Measurements from ENCODE around the gene MEGF6. TPM values are rescaled to one million over a fixed set of nuclear protein-coding genes. Genes with fewer than 3 reads are reported as not detected.

Gene MEGF6
- total and polyA plus RNA-seq, 9 of the 15 experiments (the other 6 are each of a cell fraction or from before 2014, with no cell fraction given) = 0.03 to 1.7 (median 0.24) TPM; not detected in 3

GRCh38 chr1:3625151-3625907 is 14.0 kb upstream of the MEGF6 start (continued):
- TF ChIP-seq MAZ (CRISPR knock-in tag; conservative IDR thresholded peaks at IDR 0.05 in 1 of 2, IDR thresholded peaks at IDR 0.05 in 1 of 2) (peak; percentile 16 to 50; a peak in 2 of 4 replicates), RBM15 (IDR thresholded peaks at IDR 0.05; ENCODE audit: insufficient read depth, low read length) (no peak), POLR2G (IDR thresholded peaks at IDR 0.05; ENCODE audit: low read depth, low read length) (no peak; the same call in none of the 2 replicates), CSDE1 (IDR thresholded peaks at IDR 0.05) (no peak), ZNF444 (CRISPR knock-in tag; IDR thresholded peaks at IDR 0.05) (no peak), CHD1 (IDR thresholded peaks at IDR 0.05; ENCODE audit: low read length) (no peak), ZKSCAN3 (CRISPR knock-in tag; IDR thresholded peaks at IDR 0.05) (no peak), ETV5 (CRISPR knock-in tag; IDR thresholded peaks at IDR 0.05; ENCODE audit: low read depth) (no peak), NFE2L1 (tag; IDR thresholded peaks at IDR 0.05; ENCODE audit: borderline replicate concordance, low read depth) (no peak), E4F1 (CRISPR knock-in tag; IDR thresholded peaks at IDR 0.05; ENCODE audit: borderline replicate concordance) (no peak), ZC3H4 (CRISPR knock-in tag; IDR thresholded peaks at IDR 0.05; ENCODE audit: borderline replicate concordance) (no peak), CBFA2T2 (conservative IDR thresholded peaks at IDR 0.05) (peak; percentile 65), CREB1 (IDR thresholded peaks at IDR 0.05) (no peak), CREB1 (CRISPR knock-in tag; IDR thresholded peaks at IDR 0.05) (no peak; the same call in 1 of the 2 replicates), RUNX1 (IDR thresholded peaks at IDR 0.05; ENCODE audit: low read depth) (no peak), TAF15 (IDR thresholded peaks at IDR 0.05; ENCODE audit: low read depth, low read length) (no peak), HDAC2 (IDR thresholded peaks at IDR 0.05) (no peak), SMARCA4 (IDR thresholded peaks at IDR 0.05) (peak; percentile 58; the same call in 1 of the 2 replicates), ZNF551 (CRISPR knock-in tag; IDR thresholded peaks at IDR 0.05) (no peak), NFXL1 (CRISPR knock-in tag; IDR thresholded peaks at IDR 0.05) (no peak), DMBX1 (CRISPR knock-in tag; IDR thresholded peaks at IDR 0.05; ENCODE audit: borderline replicate concordance) (0 out of 2 replicates have a peak, but pooled peaks have one; percentile 30), SUPT5H (IDR thresholded peaks at IDR 0.05) (no peak), MYNN (IDR thresholded peaks at IDR 0.05) (0 out of 2 replicates have a peak, but pooled peaks have one; percentile 26), MYNN (CRISPR knock-in tag; IDR thresholded peaks at IDR 0.05) (no peak), TEAD1 (CRISPR knock-in tag; IDR thresholded peaks at IDR 0.05) (peak in 1 of 2 experiments; percentile 45; a peak in 1 of 4 replicates), ETS2 (tag; IDR thresholded peaks at IDR 0.05; ENCODE audit: borderline replicate concordance, poor library complexity, severe bottlenecking) (no peak), TCF7L2 (IDR thresholded peaks at IDR 0.05; ENCODE audit: low read depth, low read length) (no peak), ZNF197 (CRISPR knock-in tag; IDR thresholded peaks at IDR 0.05; ENCODE audit: low read depth) (no peak), RBBP5 (IDR thresholded peaks at IDR 0.05; ENCODE audit: borderline replicate concordance, insufficient read depth, low read length, poor library complexity, severe bottlenecking) (peak; percentile 79)

Data from K562 (cell line).